SH-SY5Y (cell line): ENCODE results near the gene NDUFB6.

Experiments used
- GATA2 ChIP-seq: IDR thresholded peaks from 2 replicates; pipeline ENCODE4 v1.6.1; 2011; ENCODE audit warnings: mild to moderate bottlenecking, low read depth, low read length
- GATA3 ChIP-seq: IDR thresholded peaks from 2 replicates; pipeline ENCODE4 v1.6.1; 2011; ENCODE audit warnings: low read depth, mild to moderate bottlenecking, low read length, moderate library complexity

- TF ChIP-seq GATA3 (no peak), GATA2 (no peak)
Measured at GRCh38 chr9:32578976-32579375, 6.0 kb upstream of the NDUFB6 start.
